Ishikawa (cell line): Measurements from ENCODE around the gene GNAI1.

Experiments used
- EP300 ChIP-seq: IDR thresholded peaks from 2 replicates; pipeline ENCODE4 v1.6.1; 2012; ENCODE audit warnings: borderline replicate concordance
- TAF1 ChIP-seq: IDR thresholded peaks from 2 replicates; pipeline ENCODE4 v1.6.1; 2012; ENCODE audit warnings: low read depth, mild to moderate bottlenecking
- YY1 ChIP-seq: IDR thresholded peaks from 2 replicates; pipeline ENCODE4 v1.6.1; 2012; ENCODE audit warnings: low read depth
- TF ChIP-seq, protein P1 (sequence below): IDR thresholded peaks from 2 replicates; pipeline ENCODE4 v1.6.1; 2012; ENCODE audit warnings: low read depth, mild to moderate bottlenecking
- TF ChIP-seq, protein P2 (sequence below): IDR thresholded peaks from 2 replicates; pipeline ENCODE4 v1.6.1; 2012

DNA sequence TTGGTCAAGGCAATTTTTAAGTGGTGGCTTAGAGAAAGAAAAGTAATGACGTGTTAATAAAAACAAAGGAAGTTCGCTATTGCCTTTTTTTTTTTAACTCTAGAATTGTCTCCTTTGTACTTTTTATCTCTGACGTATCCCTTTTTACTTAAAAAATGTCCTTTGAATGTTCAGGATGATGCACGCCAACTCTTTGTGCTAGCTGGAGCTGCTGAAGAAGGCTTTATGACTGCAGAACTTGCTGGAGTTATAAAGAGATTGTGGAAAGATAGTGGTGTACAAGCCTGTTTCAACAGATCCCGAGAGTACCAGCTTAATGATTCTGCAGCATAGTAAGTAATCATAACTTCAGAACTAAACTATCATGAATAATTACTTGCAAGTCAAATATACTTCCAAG, 64.4 kb downstream of the GNAI1 start:
- TF ChIP-seq YY1, result no peak
- TF ChIP-seq EP300, result no peak
- no peak for TF ChIP-seq TAF1
- TF ChIP-seq, protein P1, sequence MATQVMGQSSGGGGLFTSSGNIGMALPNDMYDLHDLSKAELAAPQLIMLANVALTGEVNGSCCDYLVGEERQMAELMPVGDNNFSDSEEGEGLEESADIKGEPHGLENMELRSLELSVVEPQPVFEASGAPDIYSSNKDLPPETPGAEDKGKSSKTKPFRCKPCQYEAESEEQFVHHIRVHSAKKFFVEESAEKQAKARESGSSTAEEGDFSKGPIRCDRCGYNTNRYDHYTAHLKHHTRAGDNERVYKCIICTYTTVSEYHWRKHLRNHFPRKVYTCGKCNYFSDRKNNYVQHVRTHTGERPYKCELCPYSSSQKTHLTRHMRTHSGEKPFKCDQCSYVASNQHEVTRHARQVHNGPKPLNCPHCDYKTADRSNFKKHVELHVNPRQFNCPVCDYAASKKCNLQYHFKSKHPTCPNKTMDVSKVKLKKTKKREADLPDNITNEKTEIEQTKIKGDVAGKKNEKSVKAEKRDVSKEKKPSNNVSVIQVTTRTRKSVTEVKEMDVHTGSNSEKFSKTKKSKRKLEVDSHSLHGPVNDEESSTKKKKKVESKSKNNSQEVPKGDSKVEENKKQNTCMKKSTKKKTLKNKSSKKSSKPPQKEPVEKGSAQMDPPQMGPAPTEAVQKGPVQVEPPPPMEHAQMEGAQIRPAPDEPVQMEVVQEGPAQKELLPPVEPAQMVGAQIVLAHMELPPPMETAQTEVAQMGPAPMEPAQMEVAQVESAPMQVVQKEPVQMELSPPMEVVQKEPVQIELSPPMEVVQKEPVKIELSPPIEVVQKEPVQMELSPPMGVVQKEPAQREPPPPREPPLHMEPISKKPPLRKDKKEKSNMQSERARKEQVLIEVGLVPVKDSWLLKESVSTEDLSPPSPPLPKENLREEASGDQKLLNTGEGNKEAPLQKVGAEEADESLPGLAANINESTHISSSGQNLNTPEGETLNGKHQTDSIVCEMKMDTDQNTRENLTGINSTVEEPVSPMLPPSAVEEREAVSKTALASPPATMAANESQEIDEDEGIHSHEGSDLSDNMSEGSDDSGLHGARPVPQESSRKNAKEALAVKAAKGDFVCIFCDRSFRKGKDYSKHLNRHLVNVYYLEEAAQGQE, result no peak
- TF ChIP-seq, protein P2, sequence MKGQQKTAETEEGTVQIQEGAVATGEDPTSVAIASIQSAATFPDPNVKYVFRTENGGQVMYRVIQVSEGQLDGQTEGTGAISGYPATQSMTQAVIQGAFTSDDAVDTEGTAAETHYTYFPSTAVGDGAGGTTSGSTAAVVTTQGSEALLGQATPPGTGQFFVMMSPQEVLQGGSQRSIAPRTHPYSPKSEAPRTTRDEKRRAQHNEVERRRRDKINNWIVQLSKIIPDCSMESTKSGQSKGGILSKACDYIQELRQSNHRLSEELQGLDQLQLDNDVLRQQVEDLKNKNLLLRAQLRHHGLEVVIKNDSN, result no peak
